NB4 (cell line): ENCODE data around the gene XIRP1.
A peak's percentile ranks its signal among the peaks of the same experiment; 100 is the strongest.

Experiments used
- DNase-seq: peaks from one replicate; pipeline ENCODE4 v3.0.0; 2010; ENCODE audit warnings: low read depth
- H3K4me3 ChIP-seq: one replicate; pipeline ENCODE4 v1.5.1; 2011; ENCODE audit warnings: mild to moderate bottlenecking, low read depth, low read length, moderate library complexity
- CTCF ChIP-seq: IDR thresholded peaks from one replicate; pipeline ENCODE4 v1.5.1; 2012; ENCODE audit warnings: low read depth, low read length
- MAX ChIP-seq: IDR thresholded peaks from 2 replicates; pipeline ENCODE4 v1.6.1; 2011; ENCODE audit warnings: low read depth, low read length
- MYC ChIP-seq: IDR thresholded peaks from 2 replicates; pipeline ENCODE4 v1.6.1; 2011; ENCODE audit warnings: low read depth, low read length
- POLR2A ChIP-seq: IDR thresholded peaks from 2 replicates; pipeline ENCODE4 v1.6.1; 2011; ENCODE audit warnings: mild to moderate bottlenecking; ENCODE audit not compliant: insufficient read length; ENCODE audit errors: extremely low read depth

Gene XIRP1

GRCh38 chr3:39189959-39190269 lies 2.5 kb downstream of the XIRP1 start:
- DNase-seq: peak; percentile 72
- no peak overlapping the region for H3K4me3 ChIP-seq
- no peak; the same call in 1 of the 2 replicates for TF ChIP-seq MAX
- peak; percentile 74 for TF ChIP-seq CTCF
- TF ChIP-seq MYC: no peak

- no peak for DNase-seq
- TF ChIP-seq MAX: no peak
- no peak for TF ChIP-seq MYC
- TF ChIP-seq CTCF: no peak
- TF ChIP-seq POLR2A: no peak
Measured at GRCh38 chr3:39189150-39189958, 3.0 kb downstream of the XIRP1 start.

GRCh38 chr3:39188271-39189149 lies 3.9 kb downstream of the XIRP1 start:
- DNase-seq: no peak
- TF ChIP-seq MAX: no peak
- no peak for TF ChIP-seq POLR2A
- TF ChIP-seq CTCF: no peak
- no peak for TF ChIP-seq MYC
- H3K4me3 ChIP-seq: no peak overlapping the region

More at GRCh38 chr3:39189150-39189958, 3.0 kb downstream of the XIRP1 start:
- H3K4me3 ChIP-seq: no peak overlapping the region

GRCh38 chr3:39187372-39188155 lies 4.8 kb downstream of the XIRP1 start:
- no peak for DNase-seq
- TF ChIP-seq CTCF (no peak), MYC (no peak), POLR2A (no peak)
- no peak overlapping the region for H3K4me3 ChIP-seq

GRCh38 chr3:39186692-39187151 lies 5.7 kb downstream of the XIRP1 start:
- TF ChIP-seq CTCF (no peak), MAX (no peak), MYC (no peak), POLR2A (no peak)
- no peak for DNase-seq
- no peak overlapping the region for H3K4me3 ChIP-seq
